Nephron progenitor cell (in vitro differentiated cells): ENCODE results near the gene KCTD10.

Experiments
- DNase-seq: peaks from one replicate; pipeline ENCODE4 v3.0.0; 2021
- H3K27ac Mint-ChIP-seq: 2 replicates; pipeline ENCODE4 v1.8.0; 2021; ENCODE audit warnings: mild to moderate bottlenecking, moderate library complexity, mixed read lengths
- H3K27me3 Mint-ChIP-seq: 2 replicates; pipeline ENCODE4 v1.8.0; 2021; ENCODE audit warnings: mild to moderate bottlenecking, low read depth, mixed read lengths; ENCODE audit not compliant: poor library complexity
- H3K36me3 Mint-ChIP-seq: 2 replicates; pipeline ENCODE4 v1.8.0; 2021; ENCODE audit warnings: low read depth, mixed read lengths
- H3K4me1 Mint-ChIP-seq: 2 replicates; pipeline ENCODE4 v1.8.0; 2021; ENCODE audit warnings: mixed read lengths
- H3K4me3 Mint-ChIP-seq: 2 replicates; pipeline ENCODE4 v1.8.0; 2021; ENCODE audit warnings: mild to moderate bottlenecking, moderate library complexity, mixed read lengths
- H3K9me3 Mint-ChIP-seq: 2 replicates; pipeline ENCODE4 v1.8.0; 2021; ENCODE audit warnings: mild to moderate bottlenecking, moderate library complexity, mixed read lengths
- TF ChIP-seq, protein P1 (sequence below): fragments of 200-600 bp; sonication (generic); IDR thresholded peaks from 2 replicates; pipeline ENCODE4 v1.5.0; 2021; ENCODE audit warnings: antibody characterized with exemption

Gene KCTD10

DNA sequence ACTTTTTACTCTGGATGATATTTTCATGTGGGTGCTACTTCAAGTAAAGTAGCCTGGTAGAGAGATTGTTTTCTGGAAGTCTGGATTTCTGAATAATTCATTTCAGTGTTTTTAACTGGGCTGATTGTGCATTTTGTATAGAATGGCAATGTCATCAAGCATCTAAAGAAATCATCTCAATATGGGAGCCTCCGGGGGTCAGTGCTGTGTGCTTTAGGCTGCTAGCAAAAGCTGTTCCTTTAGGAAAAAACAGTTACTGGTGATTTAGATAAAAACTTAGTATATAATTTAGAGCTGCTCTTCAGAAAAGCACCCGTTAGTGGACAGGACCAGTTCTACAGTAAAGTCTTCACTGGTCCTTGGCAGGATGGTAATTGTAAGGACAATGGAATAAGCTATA, 5.4 kb upstream of the KCTD10 start:
- Mint-ChIP-seq H3K27ac (no peak overlapping the region), H3K4me3 (no peak overlapping the region), H3K9me3 (no peaks in the 10 kb centered on the region), H3K27me3 (no peaks in the 10 kb centered on the region), H3K4me1 (peaks cover 19% of the 10 kb centered on the region), H3K36me3 (peaks cover 19% of the 10 kb centered on the region)
- DNase-seq: no peak
- TF ChIP-seq, protein P1, sequence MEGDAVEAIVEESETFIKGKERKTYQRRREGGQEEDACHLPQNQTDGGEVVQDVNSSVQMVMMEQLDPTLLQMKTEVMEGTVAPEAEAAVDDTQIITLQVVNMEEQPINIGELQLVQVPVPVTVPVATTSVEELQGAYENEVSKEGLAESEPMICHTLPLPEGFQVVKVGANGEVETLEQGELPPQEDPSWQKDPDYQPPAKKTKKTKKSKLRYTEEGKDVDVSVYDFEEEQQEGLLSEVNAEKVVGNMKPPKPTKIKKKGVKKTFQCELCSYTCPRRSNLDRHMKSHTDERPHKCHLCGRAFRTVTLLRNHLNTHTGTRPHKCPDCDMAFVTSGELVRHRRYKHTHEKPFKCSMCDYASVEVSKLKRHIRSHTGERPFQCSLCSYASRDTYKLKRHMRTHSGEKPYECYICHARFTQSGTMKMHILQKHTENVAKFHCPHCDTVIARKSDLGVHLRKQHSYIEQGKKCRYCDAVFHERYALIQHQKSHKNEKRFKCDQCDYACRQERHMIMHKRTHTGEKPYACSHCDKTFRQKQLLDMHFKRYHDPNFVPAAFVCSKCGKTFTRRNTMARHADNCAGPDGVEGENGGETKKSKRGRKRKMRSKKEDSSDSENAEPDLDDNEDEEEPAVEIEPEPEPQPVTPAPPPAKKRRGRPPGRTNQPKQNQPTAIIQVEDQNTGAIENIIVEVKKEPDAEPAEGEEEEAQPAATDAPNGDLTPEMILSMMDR: no peak

DNA sequence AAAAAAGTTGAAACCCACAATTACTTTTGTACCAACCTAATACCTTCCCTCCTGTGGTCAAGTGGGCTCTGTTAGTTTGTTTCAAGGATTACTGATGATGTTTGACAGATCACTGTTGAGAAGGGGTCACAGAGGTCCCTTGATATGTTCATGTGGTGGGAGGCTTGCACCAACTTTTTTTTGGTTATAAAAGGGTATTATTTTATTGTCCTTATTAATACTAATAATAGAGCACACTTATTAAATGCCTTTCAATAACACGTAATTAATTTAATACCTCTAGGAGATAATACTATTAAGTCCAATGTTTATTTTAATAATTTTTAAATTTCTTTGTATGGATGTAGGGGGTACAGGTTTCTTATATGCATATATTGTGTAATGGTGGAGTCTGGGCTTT, 4.8 kb upstream of the KCTD10 start:
- TF ChIP-seq, protein P1: no peak
- H3K36me3 Mint-ChIP-seq: peaks cover 19% of the 10 kb centered on the region
- no peaks in the 10 kb centered on the region for H3K27me3 Mint-ChIP-seq

DNA sequence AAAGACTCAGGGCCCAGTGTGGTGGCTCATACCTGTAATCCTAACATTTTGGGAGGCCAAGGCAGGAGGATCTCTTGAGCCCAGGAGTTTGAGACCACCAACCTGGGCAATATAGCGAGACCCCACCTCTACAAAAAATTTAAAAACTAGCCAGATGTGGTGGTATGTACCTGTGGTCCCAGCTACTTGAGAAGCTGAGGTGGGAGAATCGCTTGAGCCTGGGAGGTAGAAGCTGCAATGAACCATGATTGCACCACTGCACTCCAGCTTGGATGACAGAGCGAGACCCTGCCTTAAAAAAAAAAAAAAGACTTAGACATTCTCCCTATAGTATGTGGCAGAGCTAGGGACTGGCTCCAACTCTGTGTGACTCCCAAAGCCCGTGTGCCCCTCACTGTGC, 3.3 kb upstream of the KCTD10 start:
- TF ChIP-seq, protein P1: no peak
- Mint-ChIP-seq H3K27ac (no peak overlapping the region), H3K4me3 (no peak overlapping the region), H3K4me1 (peaks cover 35% of the 10 kb centered on the region), H3K36me3 (peaks cover 19% of the 10 kb centered on the region), H3K27me3 (no peaks in the 10 kb centered on the region), H3K9me3 (no peaks in the 10 kb centered on the region)
- no peak for DNase-seq

More for the DNA sequence above, 4.8 kb upstream of the KCTD10 start:
- Mint-ChIP-seq H3K4me1 (peaks cover 20% of the 10 kb centered on the region), H3K9me3 (no peaks in the 10 kb centered on the region), H3K27ac (no peak overlapping the region), H3K4me3 (no peak overlapping the region)
- no peak for DNase-seq

DNA sequence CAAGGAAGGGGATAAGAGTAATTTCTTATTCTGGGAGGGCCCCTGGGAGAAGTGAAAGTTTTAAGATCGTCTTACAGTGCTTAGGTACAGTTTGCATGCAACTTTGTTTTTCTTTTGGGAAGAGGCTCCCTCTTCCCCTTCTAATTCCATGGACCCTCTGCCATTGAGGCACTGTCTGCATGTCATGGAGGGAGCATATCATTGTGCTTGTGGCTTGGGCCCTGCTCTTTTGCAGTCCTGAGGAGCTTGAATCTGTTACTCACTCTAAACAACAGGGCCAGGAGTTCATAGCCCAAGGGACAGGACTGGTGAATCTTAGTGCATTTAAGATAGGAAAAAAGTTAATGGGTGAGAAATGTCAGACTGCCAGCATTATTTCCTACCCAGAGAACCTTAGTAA, 2.7 kb upstream of the KCTD10 start:
- Mint-ChIP-seq H3K4me3 (no peak overlapping the region), H3K27me3 (no peaks in the 10 kb centered on the region)
- TF ChIP-seq, protein P1: no peak

DNA sequence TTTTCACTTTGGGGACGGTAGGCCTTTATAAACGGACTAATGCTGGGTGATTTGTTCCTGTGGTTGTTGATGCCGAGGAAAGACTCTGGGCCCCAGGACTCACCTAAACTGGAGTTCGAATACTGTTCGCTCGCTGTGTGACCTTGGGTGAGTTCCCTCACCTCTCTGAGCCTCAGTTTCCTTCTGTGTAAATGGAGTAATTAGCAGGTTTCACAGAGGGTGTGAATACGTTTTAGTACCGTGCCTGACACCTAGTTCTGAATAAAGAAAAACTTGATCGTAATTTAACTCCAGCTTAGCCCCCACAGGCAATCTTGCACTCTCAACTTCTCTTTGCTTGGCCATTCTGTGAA, 839 bp upstream of the KCTD10 start:
- no peaks in the 10 kb centered on the region for H3K27me3 Mint-ChIP-seq
- DNase-seq: no peak
- TF ChIP-seq, protein P1: no peak
- H3K4me3 Mint-ChIP-seq: peak overlapping the region; percentile 99
- peaks cover 44% of the 10 kb centered on the region for H3K4me1 Mint-ChIP-seq
- H3K9me3 Mint-ChIP-seq: no peaks in the 10 kb centered on the region
- H3K27ac Mint-ChIP-seq: peak overlapping the region; percentile 25
- no peaks in the 10 kb centered on the region for H3K36me3 Mint-ChIP-seq

More for the DNA sequence above, 2.7 kb upstream of the KCTD10 start:
- peaks cover 13% of the 10 kb centered on the region for H3K36me3 Mint-ChIP-seq
- peaks cover 38% of the 10 kb centered on the region for H3K4me1 Mint-ChIP-seq
- no peak overlapping the region for H3K27ac Mint-ChIP-seq
- DNase-seq: no peak
- H3K9me3 Mint-ChIP-seq: no peaks in the 10 kb centered on the region

DNA sequence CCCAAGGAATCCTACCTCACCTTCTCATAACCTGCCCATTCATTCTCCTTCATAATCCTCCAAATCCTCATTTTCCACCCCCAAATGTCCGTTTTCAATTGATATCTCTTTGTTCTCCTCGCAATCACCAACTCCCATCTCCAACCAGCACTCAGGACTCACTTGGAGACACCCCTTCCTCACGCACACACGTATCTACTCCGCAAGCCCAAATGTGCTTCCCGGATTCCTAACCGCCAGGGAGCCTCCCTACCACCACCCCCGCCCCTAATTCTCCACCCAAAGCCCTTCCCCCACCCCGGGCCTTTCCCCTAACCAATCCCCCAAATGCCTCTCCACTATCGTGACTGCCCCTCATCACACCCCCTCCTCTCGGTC, 304 bp downstream of the KCTD10 start:
- H3K9me3 Mint-ChIP-seq: no peaks in the 10 kb centered on the region
- no peak for DNase-seq

More for the DNA sequence above, 304 bp downstream of the KCTD10 start:
- Mint-ChIP-seq H3K36me3 (no peaks in the 10 kb centered on the region), H3K27me3 (no peaks in the 10 kb centered on the region), H3K27ac (peak overlapping the region; percentile 100), H3K4me1 (peaks cover 44% of the 10 kb centered on the region), H3K4me3 (peak overlapping the region; percentile 99)
- TF ChIP-seq, protein P1: no peak
